HG03039 (cell line): Measurements from ENCODE around the gene RPP21.
"Not testable (repeated sequence)": the region's sequence is repeated elsewhere in the genome, so short reads cannot be mapped to it uniquely, and the experiment has no call there.

Experiments
- ATAC-seq: cut with Tn5 transposase; IDR thresholded peaks from one replicate; pipeline ENCODE4 v1.9.1; 2021; ENCODE audit warnings: mild to moderate bottlenecking, moderate library complexity; ENCODE audit not compliant: unreplicated experiment

The RPP21 gene

DNA sequence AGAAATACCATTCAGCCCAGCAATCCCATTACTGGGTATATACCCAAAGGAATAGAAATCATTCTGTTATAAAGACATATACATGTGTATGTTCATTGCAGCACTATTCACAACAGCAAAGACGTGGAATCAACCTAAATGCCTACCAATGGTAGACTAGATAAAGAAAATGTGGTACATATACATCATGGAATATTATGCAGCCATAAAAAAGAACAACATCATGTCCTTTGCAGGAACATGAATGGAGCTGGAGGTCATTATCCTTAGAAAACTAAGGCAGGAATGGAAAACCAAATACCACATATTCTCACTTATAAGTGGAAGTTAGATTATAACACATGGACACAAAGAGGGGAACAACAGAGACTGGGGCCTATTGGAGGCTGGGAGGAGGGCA lies 24.3 kb downstream of the RPP21 start:
- not testable (repeated sequence) for ATAC-seq

DNA sequence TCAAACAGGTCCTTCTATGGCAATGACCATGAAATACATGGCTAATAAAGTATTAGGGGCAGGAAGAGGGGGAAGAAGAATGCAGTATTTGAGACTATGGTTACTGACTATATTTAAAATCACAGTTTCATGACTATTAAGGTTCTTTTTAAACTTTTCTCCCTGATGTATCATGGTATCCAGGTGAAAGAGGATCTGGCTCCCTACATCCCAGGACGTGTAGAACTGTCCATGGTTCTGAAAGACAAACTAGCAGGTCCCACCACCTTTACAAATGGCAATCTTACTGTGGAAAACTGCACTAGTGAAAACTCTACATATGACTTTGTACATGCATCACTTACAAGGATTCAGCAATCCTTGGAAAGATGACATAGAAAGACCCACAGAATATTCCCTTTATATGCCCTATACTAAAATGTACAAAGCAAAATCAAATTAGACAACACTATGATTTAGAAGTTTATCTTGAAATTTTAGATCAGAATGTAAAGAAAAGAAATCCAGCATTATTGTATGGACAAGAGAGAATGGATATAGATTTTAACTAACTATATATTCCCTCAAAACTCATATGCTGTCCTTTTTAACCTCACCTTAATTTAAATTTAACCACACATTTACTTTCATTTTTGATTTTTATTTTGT lies 33.5 kb downstream of the RPP21 start:
- no peak for ATAC-seq

- no peak for ATAC-seq
Observed at GRCh38 chr6:30380464-30380863, 35.5 kb downstream of the RPP21 start.

DNA sequence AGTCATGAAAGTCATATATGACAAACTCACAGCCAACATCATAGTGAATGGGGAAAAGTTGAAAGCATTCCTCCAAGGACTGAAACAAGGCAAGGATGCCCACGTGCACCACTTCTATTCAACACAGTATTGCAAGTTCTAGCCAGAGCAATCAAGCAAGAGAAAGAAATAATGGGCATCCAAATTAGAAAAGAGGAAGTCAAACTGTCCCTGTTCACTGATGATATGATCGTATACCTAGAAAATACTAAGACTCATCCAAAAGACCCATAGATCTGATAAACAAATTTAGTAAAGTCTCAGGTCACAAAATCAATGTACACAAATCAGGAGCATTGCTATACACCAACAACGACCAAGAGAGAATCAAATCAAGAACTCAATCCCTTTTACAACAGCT lies 41.2 kb downstream of the RPP21 start:
- no peak for ATAC-seq

GRCh38 chr6:30391240-30391639 lies 46.3 kb downstream of the RPP21 start:
- ATAC-seq: no peak

DNA sequence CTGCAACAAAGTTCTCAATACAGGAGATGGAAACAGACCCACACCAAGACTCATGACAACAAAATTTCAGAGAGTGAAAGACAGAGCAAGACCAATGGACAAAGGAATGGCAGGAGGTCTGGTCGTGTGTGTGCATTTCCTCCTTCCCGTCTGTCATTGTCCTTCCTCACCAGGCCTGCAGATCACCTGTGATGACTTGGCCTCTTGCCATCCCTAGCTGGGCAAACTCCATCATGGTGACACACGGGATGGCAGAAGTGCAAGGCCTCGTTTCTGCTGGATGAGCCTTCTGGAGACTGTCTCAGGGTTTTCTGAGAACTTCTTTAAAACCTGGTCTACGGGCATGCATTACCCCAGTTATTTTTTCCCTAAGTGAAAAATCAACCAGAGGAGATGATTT lies 49.2 kb downstream of the RPP21 start:
- ATAC-seq: no peak
